NCI-H2227 treated with DMSO at 0.1 percent for 48 hours (cell line): Measurements from ENCODE around the gene FDXR.
A peak's percentile ranks its signal among the peaks of the same experiment; 100 is the strongest.

Experiments
- DNase-seq: peaks from one replicate; lab custom pipeline; 2025; lab: John Stamatoyannopoulos, UW

The FDXR gene

GRCh38 chr17:74833501-74834377 lies 39.1 kb downstream of the FDXR start:
- peak; percentile 41 for DNase-seq

DNA sequence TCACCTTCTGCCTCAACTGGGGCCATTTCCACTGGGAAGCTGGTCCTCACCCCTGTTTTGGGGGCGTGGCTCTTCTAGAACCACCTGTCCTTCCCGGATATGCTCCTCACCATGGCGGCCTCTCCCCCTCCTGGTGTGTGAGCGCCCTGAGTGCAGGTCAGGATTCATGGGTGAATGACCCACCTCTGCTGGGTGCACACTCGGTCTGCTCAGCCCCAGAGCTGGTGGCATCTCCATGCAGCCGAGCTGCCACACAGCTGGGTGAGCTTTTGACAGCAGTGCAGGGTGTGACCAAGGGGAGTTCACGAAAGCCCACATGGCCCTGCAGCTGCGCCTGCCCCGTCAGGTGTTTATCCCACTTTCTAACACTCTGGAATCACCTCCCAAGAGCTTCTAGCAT lies 40.4 kb downstream of the FDXR start:
- DNase-seq, result no peak

GRCh38 chr17:74831444-74832146 lies 41.2 kb downstream of the FDXR start:
- no peak for DNase-seq

GRCh38 chr17:74830861-74831260 lies 41.9 kb downstream of the FDXR start:
- no peak for DNase-seq

DNA sequence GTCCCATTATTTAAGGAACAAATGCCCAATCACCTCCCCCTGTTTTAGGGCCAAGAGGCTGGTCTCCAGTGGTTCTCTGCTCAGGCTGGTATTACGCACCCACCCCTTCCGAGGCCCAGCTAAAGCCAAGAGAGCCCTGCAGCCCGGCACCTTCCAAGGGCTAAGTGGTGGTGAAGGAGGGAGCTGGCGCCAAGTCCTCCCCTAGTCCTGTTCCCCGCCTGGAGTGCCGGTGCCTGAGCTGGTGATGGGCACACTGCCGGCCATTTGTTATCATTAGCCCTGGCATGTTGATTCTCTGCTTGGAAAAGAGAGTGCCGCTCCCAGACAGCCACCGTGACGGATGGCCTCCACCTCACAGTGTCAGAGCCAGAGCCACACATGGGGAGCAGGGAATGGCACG lies 45.0 kb downstream of the FDXR start:
- DNase-seq, result no peak

DNA sequence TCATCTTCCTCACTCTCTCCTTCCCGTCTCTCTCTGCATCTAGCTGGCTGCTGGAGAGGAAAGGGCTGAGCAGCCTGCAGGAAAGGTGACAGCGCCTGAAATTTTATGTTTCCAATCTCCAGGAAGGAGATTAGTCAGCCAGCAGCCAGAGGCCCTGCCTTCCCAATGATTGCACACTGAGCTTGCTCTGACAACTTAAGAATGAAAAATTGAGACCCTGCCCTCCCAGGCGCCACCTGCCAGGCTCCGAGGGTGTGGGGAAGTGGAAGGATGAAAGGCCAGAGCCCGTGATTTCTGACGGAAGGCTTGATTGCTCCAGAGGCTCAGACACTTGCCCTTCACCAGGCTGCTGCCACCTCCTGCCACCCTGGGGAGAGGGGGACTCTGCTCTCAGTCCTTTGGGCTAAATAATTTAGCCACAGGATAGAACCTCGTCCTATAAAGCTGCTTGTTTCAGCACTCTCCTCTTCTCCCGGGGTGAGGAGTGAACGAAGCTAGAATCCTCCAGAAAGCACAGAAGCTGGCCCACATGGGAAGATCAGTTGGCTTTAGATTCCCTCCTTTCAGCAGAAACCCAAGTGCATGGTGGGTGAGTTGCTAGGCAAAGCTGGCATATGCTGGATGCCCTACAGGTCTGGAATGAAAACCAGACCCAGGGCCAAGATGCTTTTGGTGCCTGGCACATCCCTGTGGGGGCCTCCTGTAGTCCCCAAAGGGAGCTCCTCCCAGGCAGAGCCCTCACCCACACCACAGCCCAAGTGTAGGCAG lies 46.7 kb downstream of the FDXR start:
- peak; percentile 66 for DNase-seq

DNA sequence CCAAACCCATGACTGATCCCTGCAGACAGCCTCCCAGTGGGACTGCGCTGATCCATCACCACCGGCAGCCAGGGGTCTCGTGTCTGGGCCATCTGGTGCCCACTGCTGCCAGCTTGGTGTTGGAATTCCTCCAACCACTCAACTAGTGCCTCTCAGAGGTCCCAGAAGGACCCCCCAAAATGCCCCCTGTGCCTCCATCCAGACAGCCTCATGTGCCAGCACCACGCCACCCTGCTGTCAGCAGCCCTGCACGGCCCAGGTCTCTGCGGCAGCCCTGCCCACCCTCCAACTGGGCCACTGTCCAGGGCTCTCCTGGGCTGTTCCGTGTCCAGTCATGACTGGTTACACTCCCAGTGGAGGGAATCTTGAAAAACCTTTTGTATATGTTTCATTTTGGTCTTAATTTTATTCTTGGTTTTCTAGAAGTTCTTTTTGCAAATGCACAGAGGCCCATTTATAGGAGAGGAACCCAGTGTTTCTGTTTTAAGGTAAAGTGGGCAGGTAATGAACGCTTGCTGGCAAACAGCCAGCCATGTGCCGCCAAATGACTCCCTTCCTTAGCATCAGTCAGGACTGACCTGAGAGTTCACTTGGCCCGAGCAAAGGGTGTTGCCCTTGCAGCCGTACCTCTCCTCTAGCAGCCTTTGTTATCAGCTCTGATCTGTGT lies 47.7 kb downstream of the FDXR start:
- DNase-seq, result no peak

DNA sequence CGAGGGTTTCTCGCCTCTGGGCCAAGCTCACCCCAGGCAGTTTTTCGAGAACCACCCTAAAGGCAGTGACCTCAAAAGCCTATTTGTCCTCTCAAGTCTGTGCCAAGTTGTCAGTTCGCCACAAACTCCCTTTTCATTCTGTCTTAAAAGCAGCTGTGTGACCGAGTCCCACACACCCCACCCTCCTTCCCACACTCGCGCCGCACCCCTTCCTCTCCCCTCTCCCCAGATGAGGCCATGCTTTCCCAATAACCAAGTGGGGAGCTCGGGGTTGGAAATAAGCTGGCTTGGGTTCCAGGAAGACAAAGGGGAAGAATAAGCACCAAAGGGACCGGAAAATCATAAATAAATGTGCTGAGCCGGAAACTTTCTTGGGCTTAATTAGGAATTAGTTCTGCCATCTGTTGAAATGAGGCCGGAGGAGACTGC lies 49.8 kb downstream of the FDXR start:
- DNase-seq, result no peak

- DNase-seq, result no peak
Measured at GRCh38 chr17:74822335-74822938, 50.4 kb downstream of the FDXR start.

DNA sequence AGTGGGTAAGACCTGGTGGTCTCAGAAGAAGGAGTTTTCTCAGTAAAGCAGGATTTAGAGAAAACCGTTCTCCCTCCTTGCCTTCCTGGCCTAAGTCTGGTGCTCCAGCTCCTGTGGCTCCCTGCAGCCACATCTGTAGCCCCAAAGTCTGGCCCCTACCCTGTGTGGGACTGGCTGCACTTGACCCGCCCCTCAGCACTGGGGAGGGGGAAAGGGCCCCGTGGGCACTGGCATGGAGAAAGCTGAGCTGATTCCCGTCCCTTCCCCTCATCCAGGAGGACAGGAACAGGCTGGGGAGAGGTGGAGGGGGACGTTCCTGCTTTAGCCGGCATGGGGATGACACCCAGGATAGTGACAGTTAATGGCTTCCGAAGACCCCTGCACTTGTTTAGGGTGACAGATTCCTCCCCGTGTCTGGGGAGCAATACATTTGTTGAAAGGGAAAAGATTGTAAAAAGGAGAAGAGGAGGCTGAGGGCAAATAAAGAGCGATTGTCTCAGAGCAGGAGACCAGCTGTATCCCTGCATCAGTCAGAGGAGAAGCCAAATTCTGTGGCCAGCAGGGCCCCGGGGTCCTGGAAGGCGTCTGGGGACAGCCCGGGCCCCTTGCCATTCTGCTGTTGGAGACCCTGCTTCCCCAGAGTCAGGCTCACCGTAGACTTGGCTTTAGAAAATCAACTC lies 51.0 kb downstream of the FDXR start:
- DNase-seq, result no peak

DNA sequence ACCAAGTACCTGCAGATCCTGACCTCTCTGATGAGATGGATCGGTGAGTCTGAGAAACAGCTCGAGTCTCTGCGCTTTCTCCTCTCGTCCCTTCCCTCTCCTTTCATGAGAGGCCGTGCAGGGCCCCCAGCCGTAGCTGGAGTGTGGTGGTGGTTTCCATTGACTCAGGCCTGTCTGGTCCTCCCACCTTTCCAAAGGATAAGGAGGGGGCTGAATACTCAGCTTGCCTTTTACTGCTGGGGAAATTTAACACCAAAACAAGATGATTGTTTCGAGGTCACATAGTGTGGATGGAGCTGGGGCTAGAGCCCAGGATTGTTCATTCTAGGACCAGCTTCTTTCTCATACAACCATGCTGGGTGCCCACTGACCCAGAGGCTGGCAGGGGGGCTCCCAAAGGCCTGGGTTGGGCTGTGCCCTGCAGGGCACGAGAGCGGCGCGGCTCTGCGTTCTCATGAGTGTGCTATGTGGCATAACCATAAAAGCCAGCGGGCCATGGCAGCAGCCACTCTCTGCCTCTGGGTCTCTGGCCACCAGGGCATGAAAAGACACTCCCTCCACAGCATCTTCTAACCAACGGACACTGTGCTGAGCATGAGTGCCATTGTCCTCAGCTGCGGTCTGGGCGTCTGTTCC lies 52.9 kb downstream of the FDXR start:
- no peak for DNase-seq

- DNase-seq, result peak; percentile 19
Measured at GRCh38 chr17:74818291-74818938, 54.4 kb downstream of the FDXR start.

GRCh38 chr17:74816905-74817620 lies 55.7 kb downstream of the FDXR start:
- no peak for DNase-seq

DNA sequence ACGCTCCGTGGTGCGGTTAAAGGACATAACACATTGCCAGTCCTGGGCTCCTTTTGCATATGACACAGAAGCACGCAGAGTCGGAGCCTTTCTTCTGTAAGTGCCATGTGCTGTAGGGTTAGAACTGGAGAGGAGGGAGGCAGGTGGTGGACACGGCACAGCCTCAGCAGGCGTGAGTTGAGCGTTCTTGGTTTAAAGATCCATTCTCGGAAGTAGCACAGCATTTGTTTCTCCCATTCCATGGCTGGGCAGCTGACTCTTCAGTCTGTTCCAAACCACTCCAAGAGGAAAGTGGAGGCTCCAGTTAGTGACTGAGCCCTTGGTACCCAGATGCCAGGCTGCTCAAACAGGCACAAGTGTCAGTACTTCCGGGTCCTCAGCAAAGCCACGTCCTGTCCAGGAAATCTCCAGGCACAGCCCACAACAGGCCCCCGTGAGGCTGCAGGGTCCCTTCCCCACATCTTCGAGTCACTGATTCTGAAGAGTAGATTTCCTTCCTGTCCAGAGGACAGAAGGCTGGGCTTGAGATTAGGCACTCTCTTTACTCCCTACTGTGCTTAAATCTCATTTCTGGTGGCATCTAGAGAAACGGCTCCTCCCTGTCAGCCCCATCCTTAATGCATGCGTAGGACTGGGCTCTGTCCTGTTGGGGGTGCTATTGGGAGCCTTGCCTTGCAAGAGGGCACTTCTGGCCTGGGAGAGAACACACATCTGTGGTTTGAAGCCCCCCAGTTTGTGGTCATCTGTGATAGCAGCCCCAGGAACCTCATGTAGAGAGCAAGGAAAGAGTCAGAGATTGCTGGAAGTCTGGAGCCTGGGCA lies 57.0 kb downstream of the FDXR start:
- no peak for DNase-seq

- no peak for DNase-seq
Measured at GRCh38 chr17:74815067-74815466, 57.7 kb downstream of the FDXR start.

GRCh38 chr17:74814453-74814852 lies 58.3 kb downstream of the FDXR start:
- DNase-seq, result no peak
